HTR-8/SVneo (cell line): ENCODE results near the gene KRTAP5-4.
A peak's percentile ranks its signal among the peaks of the same experiment; 100 is the strongest.
"Not testable (repeated sequence)": the region's sequence is repeated elsewhere in the genome, so short reads cannot be mapped to it uniquely, and the experiment has no call there.

Experiments used
- DNase-seq: peaks from one replicate; pipeline ENCODE4 v3.0.0; 2011; ENCODE audit warnings: low spot score, mixed read lengths; ENCODE audit not compliant: insufficient read length
- FAIRE-seq: peaks from 2 replicates; lab custom pipeline; 2011; peaks lifted over from hg19 to GRCh38; lab: Jason Lieb, UNC

The KRTAP5-4 gene

GRCh38 chr11:1575756-1576155 lies 46.2 kb downstream of the KRTAP5-4 start:
- not testable (repeated sequence) for DNase-seq, FAIRE-seq

GRCh38 chr11:1574933-1575242 lies 47.0 kb downstream of the KRTAP5-4 start:
- no peak for FAIRE-seq
- no peak for DNase-seq

DNA sequence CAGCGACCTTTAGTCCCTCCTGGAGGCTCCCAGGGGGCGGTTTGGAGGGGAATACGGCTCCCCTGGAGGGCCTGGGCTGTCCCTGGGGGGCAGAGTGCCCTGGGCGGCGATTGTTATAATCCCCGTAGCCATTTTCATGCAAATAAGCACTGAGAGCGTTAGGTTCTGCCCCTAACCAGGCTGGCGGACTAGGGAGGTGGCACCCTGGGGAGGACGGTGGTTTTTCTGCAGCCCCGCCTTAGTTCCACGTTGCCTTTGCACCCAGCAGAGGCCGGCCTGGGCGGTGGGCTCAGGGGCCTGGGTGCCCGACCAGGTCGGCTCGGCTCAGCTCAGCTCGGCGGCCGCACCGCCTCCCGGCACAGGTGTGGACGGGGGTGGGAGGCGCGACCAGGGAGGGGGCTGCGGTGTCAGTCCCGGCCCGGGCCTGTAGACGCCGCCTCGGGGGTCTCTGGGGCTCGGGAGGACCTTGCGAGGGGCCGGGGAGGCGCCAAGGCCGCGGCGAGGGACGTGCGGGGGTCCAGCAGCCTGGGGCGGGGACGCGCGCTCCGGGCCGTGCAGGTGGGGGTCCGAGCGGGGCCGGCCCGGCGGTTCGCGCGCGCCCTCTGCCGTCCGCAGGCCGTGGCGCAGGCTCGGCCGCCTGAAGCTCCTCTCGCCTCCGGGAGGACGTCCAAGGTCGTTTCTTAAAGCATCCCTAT lies 47.6 kb downstream of the KRTAP5-4 start:
- DNase-seq (peak; percentile 60), FAIRE-seq (no peak)

- DNase-seq (no peak), FAIRE-seq (no peak)
These were observed 48.1 kb downstream of the KRTAP5-4 start for GRCh38 chr11:1573903-1574237.

DNA sequence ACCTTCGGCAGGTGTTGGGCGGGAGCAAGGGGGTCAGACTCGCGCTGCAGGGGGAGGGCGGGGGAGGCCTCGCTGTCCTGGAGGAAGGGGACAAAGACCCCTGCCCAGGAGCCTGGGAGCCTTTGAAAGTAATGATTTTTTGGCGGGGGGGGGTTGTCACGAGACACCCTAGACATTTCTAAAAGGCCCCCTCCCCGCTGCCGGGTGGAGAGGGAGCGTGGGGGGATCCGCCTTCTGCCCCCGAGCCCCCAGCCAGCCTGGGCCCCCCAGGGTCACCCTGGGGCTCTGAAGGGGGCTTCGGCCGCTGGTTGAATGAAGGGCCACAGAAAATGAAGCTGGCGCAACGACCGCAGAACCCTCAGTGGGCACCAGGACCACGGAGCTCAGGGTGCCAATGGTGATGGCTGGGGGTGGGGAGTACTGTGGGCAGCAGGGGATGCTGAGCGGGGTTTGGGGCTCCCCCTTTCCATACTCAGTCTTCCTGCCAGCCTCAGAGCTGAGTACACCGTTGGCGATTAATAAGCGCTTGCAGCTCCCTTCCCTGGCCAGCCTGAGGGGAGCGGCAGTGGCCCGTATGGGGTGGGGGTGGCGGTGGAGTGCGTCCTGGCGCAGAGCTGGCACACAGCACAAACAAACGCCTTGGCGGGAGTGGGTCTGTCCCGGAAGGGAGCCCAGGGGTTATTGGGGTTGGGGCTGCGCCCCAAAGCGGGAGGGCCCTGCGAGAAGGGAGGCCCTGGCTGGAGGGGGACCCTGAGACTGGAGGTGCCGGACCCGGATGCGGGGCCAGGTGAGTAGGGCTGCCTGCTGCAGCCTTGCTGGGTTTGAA lies 48.6 kb downstream of the KRTAP5-4 start:
- FAIRE-seq: no peak
- DNase-seq: no peak

GRCh38 chr11:1572197-1573076 lies 49.5 kb downstream of the KRTAP5-4 start, which contains the start of gene DUSP8:
Gene DUSP8 (minus strand): TSS chr11:1572271. CDS start chr11:1565826, 6,445 bp downstream.
- DNase-seq: peak; percentile 90
- peak; percentile 71 for FAIRE-seq

- no peak for DNase-seq
- FAIRE-seq: no peak
These were observed 50.2 kb downstream of the KRTAP5-4 start for GRCh38 chr11:1571760-1572196.
